Measurements from ENCODE around the gene TMEM234. TPM values are rescaled to one million over a fixed set of nuclear protein-coding genes. Genes with fewer than 3 reads are reported as not detected.
A peak's percentile ranks its signal among the peaks of the same experiment; 100 is the strongest.

TMEM234 gene
- total and polyA plus RNA-seq, 2 experiments from 2014 or later: 24.1 to 38.0 TPM

- H3K4me3 ChIP-seq: peak overlapping the region; percentile 62
- no peak for TF ChIP-seq CTCF (IDR thresholded peaks at IDR 0.05; ENCODE audit: low read depth, low read length)
- peak overlapping the region; percentile 91 for H3K27ac ChIP-seq
- H3K9me3 ChIP-seq (ENCODE audit: low read depth): no peaks in the 10 kb centered on the region
- H3K36me3 ChIP-seq: peaks cover 14% of the 10 kb centered on the region
- H3K4me1 ChIP-seq (ENCODE audit: low read depth): peaks cover 14% of the 10 kb centered on the region
- DNase-seq (ENCODE audit: low read depth in 1 of 2, low spot score in 1 of 2): no peak
- H3K27me3 ChIP-seq: no peaks in the 10 kb centered on the region
Observed at GRCh38 chr1:32181065-32181464, 41.1 kb downstream of the TMEM234 start.

GRCh38 chr1:32180186-32181060 is 41.7 kb downstream of the TMEM234 start:
- Histone ChIP-seq H3K4me1 (ENCODE audit: low read depth) (peaks cover 14% of the 10 kb centered on the region), H3K9me3 (ENCODE audit: low read depth) (no peaks in the 10 kb centered on the region), H3K4me3 (peak overlapping the region; percentile 62), H3K27ac (peak overlapping the region; percentile 91), H3K36me3 (peaks cover 14% of the 10 kb centered on the region), H3K27me3 (no peaks in the 10 kb centered on the region)
- DNase-seq (ENCODE audit: low read depth in 1 of 2, low spot score in 1 of 2): peak; percentile 50 to 68
- peak; percentile 0 for TF ChIP-seq CTCF (IDR thresholded peaks at IDR 0.05; ENCODE audit: low read depth, low read length)

- Histone ChIP-seq H3K4me1 (ENCODE audit: low read depth) (peaks cover 14% of the 10 kb centered on the region), H3K27ac (peak within 1 kb of the TSS; percentile 91), H3K36me3 (peaks cover 11% of the 10 kb centered on the region), H3K4me3 (peak within 1 kb of the TSS; percentile 62), H3K27me3 (no peaks in the 10 kb centered on the region), H3K9me3 (ENCODE audit: low read depth) (no peaks in the 10 kb centered on the region)
- peak; percentile 3 for TF ChIP-seq CTCF (IDR thresholded peaks at IDR 0.05; ENCODE audit: low read depth, low read length)
- peak; percentile 94 to 96 for DNase-seq (ENCODE audit: low read depth in 1 of 2, low spot score in 1 of 2)
Observed at GRCh38 chr1:32179443-32180185, 42.5 kb downstream of the TMEM234 start, which contains the start of gene TXLNA. Gene TXLNA (plus strand): TSS chr1:32179675. CDS start chr1:32180346, 671 bp downstream.

- Histone ChIP-seq H3K27ac (peak overlapping the region; percentile 91), H3K36me3 (peaks cover 7% of the 10 kb centered on the region), H3K27me3 (no peaks in the 10 kb centered on the region), H3K9me3 (ENCODE audit: low read depth) (no peaks in the 10 kb centered on the region), H3K4me3 (peak overlapping the region; percentile 62), H3K4me1 (ENCODE audit: low read depth) (peaks cover 14% of the 10 kb centered on the region)
- TF ChIP-seq CTCF (IDR thresholded peaks at IDR 0.05; ENCODE audit: low read depth, low read length): no peak
- no peak for DNase-seq (ENCODE audit: low read depth in 1 of 2, low spot score in 1 of 2)
Observed at GRCh38 chr1:32179193-32179442, 43.0 kb downstream of the TMEM234 start.

GRCh38 chr1:32178380-32179192 is 43.6 kb downstream of the TMEM234 start:
- no peak for TF ChIP-seq CTCF (IDR thresholded peaks at IDR 0.05; ENCODE audit: low read depth, low read length)
- Histone ChIP-seq H3K27me3 (no peaks in the 10 kb centered on the region), H3K4me3 (no peak overlapping the region), H3K27ac (peak overlapping the region; percentile 91), H3K4me1 (ENCODE audit: low read depth) (peaks cover 14% of the 10 kb centered on the region), H3K36me3 (peaks cover 7% of the 10 kb centered on the region), H3K9me3 (ENCODE audit: low read depth) (no peaks in the 10 kb centered on the region)
- DNase-seq (ENCODE audit: low read depth in 1 of 2, low spot score in 1 of 2): no peak

All from cardiac muscle cell (in vitro differentiated cells and primary cell).